Measurements from ENCODE around the gene ADAMTSL2. TPM values are rescaled to one million over a fixed set of nuclear protein-coding genes. Genes with fewer than 3 reads are reported as not detected.

ADAMTSL2 gene
- total RNA-seq, 1 experiment from 2014 or later: 0.87 TPM

- TF ChIP-seq PREB (CRISPR knock-in tag; IDR thresholded peaks at IDR 0.05; ENCODE audit: borderline replicate concordance): no peak
- TF ChIP-seq ESRRA (CRISPR knock-in tag; IDR thresholded peaks at IDR 0.05; ENCODE audit: borderline replicate concordance): no peak
- no peak for TF ChIP-seq ATF2 (CRISPR knock-in tag; IDR thresholded peaks at IDR 0.05; ENCODE audit: borderline replicate concordance, low read depth)
- no peak for TF ChIP-seq TEAD4 (CRISPR knock-in tag; IDR thresholded peaks at IDR 0.05)
These were observed 647 bp upstream of the ADAMTSL2 start (continued) for GRCh38 chr9:133533857-133534256.

GRCh38 chr9:133535306-133535877 is 888 bp downstream of the ADAMTSL2 start:
- H3K27me3 Mint-ChIP-seq (ENCODE audit: low read depth): peaks cover 25% of the 10 kb centered on the region
- H3K4me1 Mint-ChIP-seq: peaks cover 29% of the 10 kb centered on the region
- H3K9me3 Mint-ChIP-seq: no peaks in the 10 kb centered on the region
- ATAC-seq: no peak
- DNase-seq (ENCODE audit: low spot score): no peak
- ChIA-PET CTCF (interaction anchor here (1.0 to 2.6 kb wide), 3 partner anchors 48 to 207 kb away, joined by 3 to 11 read pairs (median 8); no protein-coding TSS in a partner anchor), POLR2A (no interaction called here)
- no peak overlapping the region for H3K27ac Mint-ChIP-seq
- no peaks in the 10 kb centered on the region for H3K36me3 Mint-ChIP-seq
- H3K4me3 Mint-ChIP-seq: peak overlapping the region; percentile 30; the same call in 1 of the 2 replicates
- no peak for TF ChIP-seq NR1H2 (CRISPR knock-in tag; IDR thresholded peaks at IDR 0.05)
- no peak for TF ChIP-seq TP53 (CRISPR knock-in tag; IDR thresholded peaks at IDR 0.05)
- TF ChIP-seq ETV6 (CRISPR knock-in tag; IDR thresholded peaks at IDR 0.05): no peak
- no peak for TF ChIP-seq ZNF423 (CRISPR knock-in tag; IDR thresholded peaks at IDR 0.05)
- TF ChIP-seq NFATC4 (CRISPR knock-in tag; IDR thresholded peaks at IDR 0.05): no peak
- no peak for TF ChIP-seq ZMAT4 (CRISPR knock-in tag; IDR thresholded peaks at IDR 0.05)
- no peak for TF ChIP-seq GRHL2 (CRISPR knock-in tag; IDR thresholded peaks at IDR 0.05; ENCODE audit: insufficient replicate concordance, severe bottlenecking)

GRCh38 chr9:133536080-133536479 is 1.6 kb downstream of the ADAMTSL2 start:
- Mint-ChIP-seq H3K9me3 (no peaks in the 10 kb centered on the region), H3K4me3 (no peak overlapping the region), H3K27ac (no peak overlapping the region), H3K27me3 (ENCODE audit: low read depth) (peaks cover 25% of the 10 kb centered on the region), H3K36me3 (no peaks in the 10 kb centered on the region), H3K4me1 (peaks cover 31% of the 10 kb centered on the region)
- ATAC-seq (no peak), DNase-seq (ENCODE audit: low spot score) (no peak)
- CTCF ChIA-PET: no interaction called here
- no peak for TF ChIP-seq ERG (CRISPR knock-in tag; IDR thresholded peaks at IDR 0.05)
- POLR2A ChIA-PET: no interaction called here

GRCh38 chr9:133536536-133536935 is 2.0 kb downstream of the ADAMTSL2 start:
- ChIA-PET CTCF (no interaction called here), POLR2A (no interaction called here)
- no peak for TF ChIP-seq GABPB1 (CRISPR knock-in tag; IDR thresholded peaks at IDR 0.05)
- TF ChIP-seq ZNF416 (CRISPR knock-in tag; IDR thresholded peaks at IDR 0.05): no peak
- TF ChIP-seq ZBTB43 (CRISPR knock-in tag; IDR thresholded peaks at IDR 0.05): no peak
- no peak for TF ChIP-seq CREB1 (CRISPR knock-in tag; IDR thresholded peaks at IDR 0.05)
- no peak for TF ChIP-seq PRRX2 (CRISPR knock-in tag; IDR thresholded peaks at IDR 0.05)
- TF ChIP-seq ERG (CRISPR knock-in tag; IDR thresholded peaks at IDR 0.05): no peak
- TF ChIP-seq NFYB (CRISPR knock-in tag; conservative IDR thresholded peaks at IDR 0.05; ENCODE audit: low read depth): no peak
- H3K4me3 Mint-ChIP-seq: no peak overlapping the region
- no peaks in the 10 kb centered on the region for H3K36me3 Mint-ChIP-seq
- H3K4me1 Mint-ChIP-seq: peaks cover 31% of the 10 kb centered on the region
- H3K27me3 Mint-ChIP-seq (ENCODE audit: low read depth): peaks cover 25% of the 10 kb centered on the region
- no peak overlapping the region for H3K27ac Mint-ChIP-seq
- H3K9me3 Mint-ChIP-seq: no peaks in the 10 kb centered on the region
- no peak for DNase-seq (ENCODE audit: low spot score)
- no peak for ATAC-seq
